ENCODE results near the gene SORCS2. TPM values are rescaled to one million over a fixed set of nuclear protein-coding genes. Genes with fewer than 3 reads are reported as not detected.

Gene SORCS2
- polyA plus RNA-seq, 1 of the 3 experiments (the other 2 are of a cell fraction) = 1.6 TPM

GRCh38 chr4:7429601-7430078 lies 237.3 kb downstream of the SORCS2 start:
- H3K27me3 ChIP-seq (ENCODE audit: insufficient read depth) = no peaks in the 10 kb centered on the region
- H3K4me3 ChIP-seq (ENCODE audit: low read depth in 2 of 2, low read length in 1 of 2) = no peak overlapping the region
- no peaks in the 10 kb centered on the region for H3F3A ChIP-seq (replicated peaks; ENCODE audit: insufficient read depth)
- H3K36me3 ChIP-seq (replicated peaks in 1 of 2; ENCODE audit: control insufficient read depth in 1 of 2, insufficient read depth in 2 of 2, low read length in 1 of 2) = no peaks in the 10 kb centered on the region
- TF ChIP-seq GABPA (IDR thresholded peaks at IDR 0.05; ENCODE audit: low read depth) (no peak), EZH2phosphoT487 (IDR thresholded peaks at IDR 0.05; ENCODE audit: borderline replicate concordance, low read depth) (no peak)
- POLR2A ChIA-PET = no interaction called here
- H3K9me3 ChIP-seq = no peaks in the 10 kb centered on the region
- H3K27ac ChIP-seq (ENCODE audit: low read depth in 2 of 2, low read length in 1 of 2) = no peak overlapping the region
- no peaks in the 10 kb centered on the region for H3K79me2 ChIP-seq (ENCODE audit: insufficient read depth)
- WGBS (ENCODE audit: low lambda C conversion rate) = 67% methylated on average over 14 of the region's 17 CpGs
- H2AFZ ChIP-seq (ENCODE audit: low read depth) = no peak overlapping the region
- H3K4me2 ChIP-seq = no peak overlapping the region
- DNase-seq = peak; percentile 24
- H3K9ac ChIP-seq = no peak overlapping the region
- no peaks in the 10 kb centered on the region; a peak in 1 of 4 replicates for H3K4me1 ChIP-seq (ENCODE audit: control insufficient read depth in 1 of 2, insufficient read depth in 2 of 2, low read depth in 1 of 2, low read length in 1 of 2)
- CTCF ChIA-PET = no interaction called here
- H4K20me1 ChIP-seq (ENCODE audit: insufficient read depth) = no peaks in the 10 kb centered on the region
- H3K9me2 ChIP-seq = no peaks in the 10 kb centered on the region

- 76% methylated on average over 9 of the region's 16 CpGs for WGBS (ENCODE audit: low lambda C conversion rate)
These were observed 238.1 kb downstream of the SORCS2 start for GRCh38 chr4:7430368-7430964.

More at GRCh38 chr4:7430368-7430964, 238.1 kb downstream of the SORCS2 start:
- TF ChIP-seq USF2 (IDR thresholded peaks at IDR 0.05; ENCODE audit: borderline replicate concordance, low read depth, low read length) = no peak
- no peak for TF ChIP-seq EZH2phosphoT487 (IDR thresholded peaks at IDR 0.05; ENCODE audit: borderline replicate concordance, low read depth)
- TF ChIP-seq EP300 (IDR thresholded peaks at IDR 0.05; ENCODE audit: borderline replicate concordance in 1 of 2, low read depth in 1 of 2, low read length in 1 of 2) = no peak
- TF ChIP-seq GABPA (IDR thresholded peaks at IDR 0.05; ENCODE audit: low read depth) = no peak
- TF ChIP-seq JUND (IDR thresholded peaks at IDR 0.05) = no peak
- TF ChIP-seq NRF1 (IDR thresholded peaks at IDR 0.05; ENCODE audit: low read depth, low read length) = no peak
- no peak for TF ChIP-seq FOXM1 (IDR thresholded peaks at IDR 0.05; ENCODE audit: low read depth)
- no peak for TF ChIP-seq MAX (IDR thresholded peaks at IDR 0.05; ENCODE audit: low read depth)
- no peak for TF ChIP-seq CHD2 (IDR thresholded peaks at IDR 0.05; ENCODE audit: low read length, partially characterized antibody)
- no peak for TF ChIP-seq SIN3A (IDR thresholded peaks at IDR 0.05; ENCODE audit: borderline replicate concordance, low read depth, low read length)
- no peak for TF ChIP-seq RAD21 (IDR thresholded peaks at IDR 0.05; ENCODE audit: low read length)
- TF ChIP-seq POLR2AphosphoS5 (IDR thresholded peaks at IDR 0.05; ENCODE audit: low read depth, low read length) = no peak
- no peak for TF ChIP-seq NFIC (IDR thresholded peaks at IDR 0.05; ENCODE audit: borderline replicate concordance)
- no peak for TF ChIP-seq TAF1 (IDR thresholded peaks at IDR 0.05; ENCODE audit: borderline replicate concordance, low read depth, low read length)
- no peak for TF ChIP-seq GATA2 (CRISPR knock-in tag; IDR thresholded peaks at IDR 0.05)
- TF ChIP-seq YY1 (IDR thresholded peaks at IDR 0.05; ENCODE audit: low read depth) = no peak
- no peak for TF ChIP-seq TCF12 (IDR thresholded peaks at IDR 0.05)
- no peak for TF ChIP-seq MEF2A (IDR thresholded peaks at IDR 0.05; ENCODE audit: borderline replicate concordance, low read depth)
- Histone ChIP-seq H3K4me3 (ENCODE audit: low read depth in 2 of 2, low read length in 1 of 2) (no peak overlapping the region), H3K4me1 (ENCODE audit: control insufficient read depth in 1 of 2, insufficient read depth in 2 of 2, low read depth in 1 of 2, low read length in 1 of 2) (no peaks in the 10 kb centered on the region; a peak in 1 of 4 replicates), H3K27ac (ENCODE audit: low read depth in 2 of 2, low read length in 1 of 2) (no peak overlapping the region), H3K9me2 (no peaks in the 10 kb centered on the region), H3F3A (replicated peaks; ENCODE audit: insufficient read depth) (no peaks in the 10 kb centered on the region), H3K79me2 (ENCODE audit: insufficient read depth) (no peaks in the 10 kb centered on the region), H3K36me3 (replicated peaks in 1 of 2; ENCODE audit: control insufficient read depth in 1 of 2, insufficient read depth in 2 of 2, low read length in 1 of 2) (no peaks in the 10 kb centered on the region), H3K27me3 (ENCODE audit: insufficient read depth) (no peaks in the 10 kb centered on the region), H4K20me1 (ENCODE audit: insufficient read depth) (no peaks in the 10 kb centered on the region), H2AFZ (ENCODE audit: low read depth) (no peak overlapping the region), H3K4me2 (no peak overlapping the region), H3K9ac (no peak overlapping the region), H3K9me3 (no peaks in the 10 kb centered on the region)
- ChIA-PET CTCF (no interaction called here), POLR2A (no interaction called here)
- no peak for DNase-seq

Measured in SK-N-SH (cell line).